HG03460 (cell line): ENCODE measurements around the gene ID2.
A peak's percentile ranks its signal among the peaks of the same experiment; 100 is the strongest.

Experiments used
- ATAC-seq: cut with Tn5 transposase; IDR thresholded peaks from one replicate; pipeline ENCODE4 v1.9.1; 2021; ENCODE audit not compliant: unreplicated experiment

Gene ID2

DNA sequence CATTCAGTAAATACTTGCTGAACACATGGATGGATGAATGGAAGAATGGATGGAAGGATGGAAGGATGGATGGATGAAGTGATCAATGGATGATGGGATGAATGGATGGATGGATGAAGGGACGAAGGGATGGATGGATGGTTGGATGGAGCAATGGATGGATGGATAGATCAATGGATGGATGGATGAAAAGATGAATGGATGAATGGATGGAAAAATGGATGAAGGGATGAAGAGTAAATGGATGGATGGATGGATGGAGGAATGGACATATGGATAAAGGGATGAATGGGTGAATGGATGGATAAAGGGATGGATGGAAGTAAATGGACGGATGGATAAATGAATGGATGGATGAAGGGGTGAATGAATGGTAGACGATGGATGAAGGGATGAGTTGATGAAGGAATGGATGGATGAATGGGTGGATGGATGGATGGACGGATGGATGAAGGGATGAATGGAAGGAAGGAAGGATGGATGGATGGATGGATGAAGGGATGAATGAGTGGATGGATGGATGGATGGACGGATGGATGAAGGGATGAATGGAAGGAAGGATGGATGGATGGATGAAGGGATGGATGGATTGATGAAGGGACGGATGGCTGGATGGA is 13.9 kb upstream of the ID2 start:
- no peak for ATAC-seq

DNA sequence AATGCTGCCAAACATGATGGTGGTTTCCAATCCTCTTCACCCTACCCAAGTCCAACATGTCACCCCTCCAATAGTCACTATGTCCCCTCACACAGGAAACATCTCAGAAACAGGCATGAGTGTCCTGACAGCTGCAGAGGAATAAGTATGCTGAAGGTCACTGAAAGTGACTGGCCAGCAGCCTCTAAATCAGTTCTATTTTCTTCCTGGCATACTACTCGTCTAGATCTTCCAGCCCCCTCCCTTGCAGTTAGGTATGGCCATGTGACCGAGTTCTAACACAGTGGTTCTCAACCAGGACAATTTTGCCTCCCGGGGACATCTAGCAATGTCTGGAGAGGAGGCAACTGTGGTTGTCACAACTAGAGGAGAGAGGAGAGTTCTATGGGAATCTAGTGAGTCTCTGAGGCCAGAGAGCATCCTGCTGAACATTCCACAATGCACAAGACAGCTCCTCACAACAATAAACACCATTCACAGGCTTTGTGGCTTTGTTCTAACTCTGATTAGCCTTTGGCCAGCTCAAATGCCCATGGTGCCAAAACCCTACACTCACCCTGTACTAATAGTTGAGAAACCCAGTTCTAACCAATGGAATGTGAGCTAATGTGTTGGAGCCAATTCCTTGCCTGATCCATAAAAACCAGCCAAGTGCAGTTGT is 12.6 kb upstream of the ID2 start:
- no peak for ATAC-seq

DNA sequence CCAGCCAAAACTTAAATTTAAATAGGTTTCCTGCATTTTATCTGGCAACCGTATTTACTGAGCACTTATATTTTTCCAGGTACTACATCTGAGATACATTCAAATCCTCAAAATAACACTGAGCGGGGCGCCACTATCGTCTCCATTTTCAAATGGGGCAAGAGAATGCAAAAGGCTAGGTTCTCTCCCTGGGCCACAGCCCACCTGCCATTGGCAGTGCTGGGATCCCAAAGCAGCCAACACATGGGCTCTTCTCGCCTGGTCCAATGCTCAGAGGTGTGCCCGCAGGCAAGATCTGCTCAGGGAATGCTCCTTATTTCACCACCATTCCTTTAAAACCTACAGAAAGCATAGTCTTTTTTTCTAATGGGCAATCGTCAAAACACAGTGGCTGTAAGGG is 11.3 kb upstream of the ID2 start:
- no peak for ATAC-seq

GRCh38 chr2:8671176-8671575 is 10.7 kb upstream of the ID2 start:
- no peak for ATAC-seq

DNA sequence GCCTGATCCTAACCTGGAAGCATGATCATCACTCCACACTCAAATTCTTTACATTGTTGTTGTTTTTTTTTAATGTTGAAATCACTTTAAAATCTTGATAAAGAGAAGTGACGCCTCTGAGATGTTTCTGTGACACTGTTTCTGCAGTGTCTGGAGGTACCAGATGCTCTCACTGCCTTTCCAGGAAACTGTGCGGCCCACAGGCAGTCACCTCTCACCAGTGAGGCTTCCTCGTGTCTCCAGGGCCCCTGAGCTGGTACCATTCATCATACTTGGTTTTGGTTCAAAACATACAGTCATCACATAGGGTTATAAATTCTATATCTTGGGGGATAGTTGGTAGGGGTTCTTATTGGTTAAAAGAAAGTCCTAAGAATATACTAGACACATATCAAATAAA is 10.1 kb upstream of the ID2 start:
- ATAC-seq: no peak

GRCh38 chr2:8672940-8673339 is 8.9 kb upstream of the ID2 start:
- ATAC-seq: no peak

DNA sequence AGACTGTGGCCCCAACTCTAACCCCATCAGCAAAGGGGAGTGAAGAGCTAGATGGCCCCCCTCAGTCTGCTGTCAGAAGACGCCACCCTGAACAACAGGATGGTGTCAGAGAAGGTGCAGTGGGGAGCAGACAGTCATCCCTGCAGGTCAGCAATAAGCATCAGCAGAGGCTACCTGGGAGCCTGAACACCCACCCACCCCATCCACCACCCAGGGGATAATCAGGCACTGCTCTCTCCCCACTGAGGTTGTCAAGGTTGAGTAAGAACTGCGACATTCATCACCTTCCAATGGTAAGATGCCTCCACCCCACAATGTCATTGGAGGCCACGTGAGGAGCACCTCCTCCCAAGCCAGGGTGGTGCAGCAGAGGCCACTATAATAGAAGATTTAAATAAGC is 8.5 kb upstream of the ID2 start:
- no peak for ATAC-seq

DNA sequence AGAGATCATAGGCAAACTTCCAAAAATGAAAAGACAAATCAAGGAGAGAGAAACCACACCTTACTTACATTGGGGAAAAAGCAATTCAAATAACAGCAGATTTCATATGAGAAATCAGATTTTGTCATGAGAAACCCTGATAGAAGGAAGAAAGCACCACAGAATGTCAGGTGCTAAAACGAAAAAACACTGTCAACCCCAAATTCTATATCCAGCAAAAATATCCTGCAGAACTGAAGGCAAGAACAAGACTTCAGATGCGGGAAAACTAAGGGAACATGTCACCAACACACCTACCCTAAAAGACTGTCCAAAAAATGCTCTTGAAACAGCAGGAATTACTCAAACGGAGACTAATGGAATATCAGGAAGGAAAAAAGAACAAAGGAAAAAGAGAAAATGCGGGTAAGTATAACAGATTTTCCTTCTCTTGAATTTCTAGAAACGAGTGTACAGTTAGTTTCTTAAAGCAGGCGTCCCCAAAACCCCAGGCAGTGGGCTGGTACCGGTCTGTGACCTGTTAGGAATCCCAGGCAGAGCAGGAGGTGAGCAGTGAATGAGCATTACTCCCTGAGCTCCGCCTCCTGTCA is 7.3 kb upstream of the ID2 start:
- no peak for ATAC-seq

DNA sequence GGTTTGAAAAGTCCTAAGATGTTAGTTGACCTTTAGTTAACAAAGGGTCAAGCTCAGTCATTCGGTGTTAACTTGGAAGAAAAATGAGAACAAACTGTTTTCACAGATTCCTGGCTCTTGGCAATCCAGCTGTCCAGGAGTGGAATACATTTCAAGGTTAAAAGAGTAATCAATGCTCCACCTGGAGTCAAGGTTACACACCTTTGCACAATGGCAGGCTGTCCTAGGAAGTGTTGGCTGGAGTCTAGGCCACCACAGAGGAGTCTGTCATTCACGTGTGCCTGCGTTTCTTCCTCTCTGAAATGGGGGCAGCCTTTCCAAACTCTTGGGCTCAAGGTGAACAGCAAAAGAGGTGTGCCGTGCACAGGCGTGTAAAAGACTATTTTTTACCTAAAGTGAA is 6.3 kb upstream of the ID2 start:
- no peak for ATAC-seq

DNA sequence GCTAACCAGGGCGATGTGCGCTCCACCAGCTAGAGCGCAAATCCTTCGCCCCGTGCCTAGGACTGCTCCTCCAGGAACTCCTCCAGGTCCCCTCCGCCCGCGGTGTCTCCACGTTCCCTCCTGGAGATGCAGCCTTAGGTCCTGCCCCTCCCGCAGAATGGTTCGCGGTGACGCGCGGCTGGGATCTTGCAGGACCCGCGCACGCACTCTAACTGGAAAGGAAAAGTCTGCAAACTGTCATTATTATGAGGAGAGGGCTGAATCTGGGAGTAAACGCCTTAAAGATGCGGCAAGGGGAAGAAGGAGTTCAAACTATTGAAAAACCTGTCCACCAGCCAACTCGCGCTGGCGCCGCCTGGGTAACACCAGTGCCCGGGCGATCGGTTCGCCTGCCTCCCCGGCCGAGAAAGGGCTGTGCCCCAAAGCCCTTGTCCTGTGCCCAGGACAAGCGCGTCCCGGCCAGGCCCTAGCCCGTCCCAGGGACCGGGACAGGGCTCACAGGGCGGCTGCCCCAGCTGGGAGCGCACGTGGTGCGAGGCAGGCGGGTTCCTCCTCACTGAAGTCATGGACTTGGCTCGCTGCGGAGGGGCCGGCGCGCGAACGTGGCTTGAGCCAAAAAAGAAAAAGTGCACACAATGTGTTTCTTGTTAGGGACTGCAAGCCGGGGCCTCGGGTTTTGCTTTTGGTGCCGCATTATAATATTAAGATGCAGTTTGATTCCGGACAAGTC is 5.5 kb upstream of the ID2 start:
- ATAC-seq: no peak

DNA sequence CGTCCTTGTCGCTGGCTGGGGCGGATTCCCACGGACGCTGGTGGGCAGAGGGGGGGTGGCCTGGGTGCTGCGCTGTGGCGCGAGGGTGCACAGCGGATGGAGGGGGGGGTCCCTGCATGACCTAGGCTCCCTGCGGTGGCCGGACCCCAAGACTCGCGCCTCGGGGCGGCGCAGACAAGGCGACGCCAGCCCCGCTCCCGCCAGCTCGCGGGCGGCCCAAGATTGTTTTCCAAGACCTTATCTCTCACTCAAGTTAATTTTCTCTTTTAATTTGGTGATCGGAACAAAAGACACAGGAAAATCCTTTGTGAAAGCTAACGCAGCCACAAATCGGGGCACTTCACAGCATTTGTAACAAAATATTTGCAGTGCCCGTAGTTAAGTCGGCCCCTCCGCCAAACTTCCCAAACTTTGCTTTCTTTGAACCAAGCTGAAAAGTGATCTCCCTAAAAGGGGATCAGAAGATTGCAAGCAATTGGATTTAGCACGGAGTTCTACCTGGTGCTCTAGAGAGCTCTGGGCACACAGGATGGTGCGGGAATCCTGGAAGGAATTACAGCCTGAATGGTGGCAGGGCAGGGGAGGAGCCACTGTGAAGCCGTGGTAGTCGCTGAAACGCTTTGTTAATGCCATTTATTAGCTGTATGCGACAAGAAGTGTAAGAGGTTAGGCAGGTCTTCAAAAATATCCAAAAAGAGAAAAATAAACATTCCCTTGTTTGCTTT is 4.8 kb upstream of the ID2 start:
- ATAC-seq: no peak

DNA sequence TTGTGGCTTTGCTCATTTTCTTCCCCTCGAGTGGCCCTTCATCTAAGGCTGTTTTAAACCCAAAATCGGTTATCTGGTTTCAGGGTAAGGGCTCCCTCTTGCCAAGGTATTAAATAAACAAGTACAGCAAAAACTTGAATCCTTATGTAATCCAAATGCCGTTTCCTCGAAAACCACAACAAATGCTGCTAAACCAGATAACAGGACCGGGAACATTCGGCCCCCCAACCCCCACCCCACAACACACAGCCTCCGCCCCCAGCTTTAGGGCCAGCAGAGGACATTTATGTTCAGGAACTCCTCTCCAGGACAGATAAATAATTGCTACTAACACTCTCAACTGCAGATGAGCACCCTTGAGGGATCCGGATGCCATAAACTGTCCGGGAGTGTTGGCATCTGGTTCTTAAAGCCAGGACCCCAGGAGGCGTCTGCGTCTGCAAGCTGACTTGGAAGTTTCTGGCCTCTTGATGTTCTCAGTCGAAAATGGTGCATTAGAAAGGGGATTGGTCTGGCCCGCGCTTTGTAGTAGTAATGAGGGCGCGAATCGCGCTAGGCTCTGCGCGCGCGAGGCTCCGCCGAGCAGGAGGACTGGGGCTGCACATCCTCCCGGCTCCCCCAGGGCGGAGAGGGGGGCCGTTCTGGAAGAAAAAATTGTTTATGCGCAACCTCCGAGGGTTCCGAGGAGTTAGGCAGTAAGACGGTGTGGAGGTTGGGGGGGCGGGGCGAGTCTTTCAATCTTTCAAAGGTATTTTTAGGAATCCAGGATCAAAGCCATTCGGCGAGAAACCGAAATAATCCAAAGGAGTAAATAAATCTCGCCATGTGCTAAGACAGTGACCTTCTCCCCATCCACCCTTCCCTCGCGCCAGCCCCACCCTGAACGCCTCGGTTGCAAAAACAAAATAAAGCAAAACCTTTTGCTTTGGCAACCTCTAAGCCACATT is 3.9 kb upstream of the ID2 start:
- no peak for ATAC-seq

GRCh38 chr2:8678731-8679566 is 2.9 kb upstream of the ID2 start:
- ATAC-seq: peak; percentile 51

GRCh38 chr2:8679567-8679826 is 2.4 kb upstream of the ID2 start:
- ATAC-seq: no peak

- no peak for ATAC-seq
These were observed 1.8 kb upstream of the ID2 start for GRCh38 chr2:8679827-8680731.

GRCh38 chr2:8680822-8681760 is 765 bp upstream of the ID2 start:
- ATAC-seq: no peak
